ENCODE data around the gene CEP20.
"Not testable (repeated sequence)": the region's sequence is repeated elsewhere in the genome, so short reads cannot be mapped to it uniquely, and the experiment has no call there.

CEP20 gene

GRCh38 chr16:15858921-15859668, 29.3 kb downstream of the CEP20 start:
- no peak for DNase-seq (ENCODE audit: low read depth in 2 of 2)

GRCh38 chr16:15857724-15858560, 30.5 kb downstream of the CEP20 start:
- no peak for DNase-seq (ENCODE audit: low read depth in 2 of 2)

- DNase-seq (ENCODE audit: low read depth in 2 of 2) = no peak
Measured at GRCh38 chr16:15856901-15857698, 31.3 kb downstream of the CEP20 start, which contains the start of gene MYH11. Gene MYH11, minus strand, starts transcription at chr16:15857028. Its CDS starts 18,776 bp downstream, at chr16:15838252.

GRCh38 chr16:15856182-15856581, 32.2 kb downstream of the CEP20 start:
- no peak for DNase-seq (ENCODE audit: low read depth in 2 of 2)

- DNase-seq (ENCODE audit: low read depth in 2 of 2) = no peak
Measured at GRCh38 chr16:15855704-15856003, 32.7 kb downstream of the CEP20 start.

- DNase-seq (ENCODE audit: low read depth in 2 of 2) = no peak
Measured at GRCh38 chr16:15854906-15855703, 33.3 kb downstream of the CEP20 start.

- DNase-seq (ENCODE audit: low read depth in 2 of 2) = no peak
Measured at GRCh38 chr16:15854061-15854460, 34.3 kb downstream of the CEP20 start.

- no peak for DNase-seq (ENCODE audit: low read depth in 2 of 2)
Measured at GRCh38 chr16:15853021-15853420, 35.4 kb downstream of the CEP20 start.

GRCh38 chr16:15850555-15850954, 37.8 kb downstream of the CEP20 start:
- DNase-seq (ENCODE audit: low read depth in 2 of 2) = not testable (repeated sequence)

GRCh38 chr16:15849209-15849981, 39.0 kb downstream of the CEP20 start:
- DNase-seq (ENCODE audit: low read depth in 2 of 2) = no peak

- DNase-seq (ENCODE audit: low read depth in 2 of 2) = no peak
Measured at GRCh38 chr16:15847611-15848175, 40.7 kb downstream of the CEP20 start.

GRCh38 chr16:15846510-15846909, 41.9 kb downstream of the CEP20 start:
- no peak for DNase-seq (ENCODE audit: low read depth in 2 of 2)

- no peak for DNase-seq (ENCODE audit: low read depth in 2 of 2)
Measured at GRCh38 chr16:15843635-15844279, 44.6 kb downstream of the CEP20 start.

- DNase-seq (ENCODE audit: low read depth in 2 of 2) = not testable (repeated sequence)
Measured at GRCh38 chr16:15839204-15839603, 49.2 kb downstream of the CEP20 start.

- DNase-seq (ENCODE audit: low read depth in 2 of 2) = no peak
Measured at GRCh38 chr16:15837761-15838160, 50.6 kb downstream of the CEP20 start.

GRCh38 chr16:15836965-15837611, 51.3 kb downstream of the CEP20 start:
- no peak for DNase-seq (ENCODE audit: low read depth in 2 of 2)

- no peak for DNase-seq (ENCODE audit: low read depth in 2 of 2)
Measured at GRCh38 chr16:15836074-15836473, 52.3 kb downstream of the CEP20 start.

GRCh38 chr16:15835136-15835878, 53.1 kb downstream of the CEP20 start:
- no peak for DNase-seq (ENCODE audit: low read depth in 2 of 2)

- no peak for DNase-seq (ENCODE audit: low read depth in 2 of 2)
Measured at GRCh38 chr16:15834502-15834901, 53.9 kb downstream of the CEP20 start.
